ENCODE results near the gene HERPUD2.

DNA sequence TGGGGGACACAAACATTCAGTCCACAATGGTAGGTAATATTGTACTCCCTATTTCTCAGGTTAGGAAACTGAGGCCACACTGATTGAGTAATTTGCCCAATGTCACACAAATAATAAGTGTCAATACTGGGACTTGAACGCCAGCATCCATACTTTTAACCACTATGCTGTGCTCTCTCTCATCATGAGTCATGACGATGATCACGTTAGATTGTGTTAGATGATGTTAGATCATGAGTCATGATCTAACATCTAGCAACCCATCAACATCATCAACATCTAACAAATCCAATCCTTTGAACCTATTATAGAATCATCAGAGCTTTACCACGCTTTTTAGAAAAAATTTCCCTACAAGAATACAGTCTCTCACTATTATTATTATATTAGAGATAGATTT lies 28.1 kb upstream of the HERPUD2 start:
- TF ChIP-seq, protein P1, sequence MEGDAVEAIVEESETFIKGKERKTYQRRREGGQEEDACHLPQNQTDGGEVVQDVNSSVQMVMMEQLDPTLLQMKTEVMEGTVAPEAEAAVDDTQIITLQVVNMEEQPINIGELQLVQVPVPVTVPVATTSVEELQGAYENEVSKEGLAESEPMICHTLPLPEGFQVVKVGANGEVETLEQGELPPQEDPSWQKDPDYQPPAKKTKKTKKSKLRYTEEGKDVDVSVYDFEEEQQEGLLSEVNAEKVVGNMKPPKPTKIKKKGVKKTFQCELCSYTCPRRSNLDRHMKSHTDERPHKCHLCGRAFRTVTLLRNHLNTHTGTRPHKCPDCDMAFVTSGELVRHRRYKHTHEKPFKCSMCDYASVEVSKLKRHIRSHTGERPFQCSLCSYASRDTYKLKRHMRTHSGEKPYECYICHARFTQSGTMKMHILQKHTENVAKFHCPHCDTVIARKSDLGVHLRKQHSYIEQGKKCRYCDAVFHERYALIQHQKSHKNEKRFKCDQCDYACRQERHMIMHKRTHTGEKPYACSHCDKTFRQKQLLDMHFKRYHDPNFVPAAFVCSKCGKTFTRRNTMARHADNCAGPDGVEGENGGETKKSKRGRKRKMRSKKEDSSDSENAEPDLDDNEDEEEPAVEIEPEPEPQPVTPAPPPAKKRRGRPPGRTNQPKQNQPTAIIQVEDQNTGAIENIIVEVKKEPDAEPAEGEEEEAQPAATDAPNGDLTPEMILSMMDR (IDR thresholded peaks at IDR 0.05) = no peak
- TF ChIP-seq POLR2A (IDR thresholded peaks at IDR 0.05) (no peak), POLR2AphosphoS5 (IDR thresholded peaks at IDR 0.05) (no peak)

Data from prostate gland (tissue), 2 donors.